Endothelial cell of hepatic sinusoid (primary cell): Measurements from ENCODE around the gene NBPF11.
"Not testable (repeated sequence)": the region's sequence is repeated elsewhere in the genome, so short reads cannot be mapped to it uniquely, and the experiment has no call there.

Source experiments
- in situ Hi-C: cut with HindIII; loops from 2 replicates; pipeline ENCODE4 v1.10.0; 2017; ENCODE audit warnings: low sequenced_read_pairs

The NBPF11 gene

GRCh38 chr1:148151911-148152656 is at the start of gene NBPF11:
TSS of gene NBPF11 (minus strand) at chr1:148152281. CDS start at chr1:148127003, 25,278 bp downstream.
- in situ Hi-C loops = not testable (repeated sequence)

- in situ Hi-C loops = not testable (repeated sequence)
These were observed 45.3 kb upstream of the NBPF11 start for GRCh38 chr1:148197396-148197795.

GRCh38 chr1:148196949-148197348 is 44.9 kb upstream of the NBPF11 start:
- in situ Hi-C loops = not testable (repeated sequence)

- in situ Hi-C loops = not testable (repeated sequence)
These were observed 43.0 kb upstream of the NBPF11 start for GRCh38 chr1:148195115-148195514.

- in situ Hi-C loops = not testable (repeated sequence)
These were observed 36.7 kb upstream of the NBPF11 start for GRCh38 chr1:148188768-148189167.

GRCh38 chr1:148178682-148179081 is 26.6 kb upstream of the NBPF11 start:
- in situ Hi-C loops = not testable (repeated sequence)

- in situ Hi-C loops = not testable (repeated sequence)
These were observed 23.3 kb upstream of the NBPF11 start for GRCh38 chr1:148175414-148175813.

GRCh38 chr1:148171995-148172394 is 19.9 kb upstream of the NBPF11 start:
- in situ Hi-C loops = not testable (repeated sequence)

- in situ Hi-C loops = no loop called here
These were observed 14.7 kb upstream of the NBPF11 start for GRCh38 chr1:148166558-148167492.

- in situ Hi-C loops = no loop called here
These were observed 10.3 kb upstream of the NBPF11 start for GRCh38 chr1:148162363-148162762.

- in situ Hi-C loops = no loop called here
These were observed 9.2 kb upstream of the NBPF11 start for GRCh38 chr1:148161053-148161901.

- in situ Hi-C loops = no loop called here
These were observed 8.4 kb upstream of the NBPF11 start for GRCh38 chr1:148160343-148161052.

- in situ Hi-C loops = no loop called here
These were observed 7.9 kb upstream of the NBPF11 start for GRCh38 chr1:148160048-148160342.

GRCh38 chr1:148158341-148159003 is 6.4 kb upstream of the NBPF11 start:
- in situ Hi-C loops = no loop called here

- in situ Hi-C loops = not testable (repeated sequence)
These were observed 5.7 kb upstream of the NBPF11 start for GRCh38 chr1:148157803-148158202.

- in situ Hi-C loops = not testable (repeated sequence)
These were observed 3.6 kb upstream of the NBPF11 start for GRCh38 chr1:148155494-148156275.

GRCh38 chr1:148152795-148153194 is 714 bp upstream of the NBPF11 start:
- in situ Hi-C loops = not testable (repeated sequence)

GRCh38 chr1:148151371-148151819 is 686 bp downstream of the NBPF11 start:
- in situ Hi-C loops = not testable (repeated sequence)

GRCh38 chr1:148150945-148151344 is 1.1 kb downstream of the NBPF11 start:
- in situ Hi-C loops = not testable (repeated sequence)
